Activated T-cell treated with anti-CD3 and anti-CD28 coated beads for 4 hours (primary cell): Measurements from ENCODE around the gene DLG2.
"Not testable (repeated sequence)": the region's sequence is repeated elsewhere in the genome, so short reads cannot be mapped to it uniquely, and the experiment has no call there.

Source experiments
- DNase-seq: peaks from one replicate; pipeline ENCODE4 v3.0.0-alpha.2; 2020

DLG2 gene

DNA sequence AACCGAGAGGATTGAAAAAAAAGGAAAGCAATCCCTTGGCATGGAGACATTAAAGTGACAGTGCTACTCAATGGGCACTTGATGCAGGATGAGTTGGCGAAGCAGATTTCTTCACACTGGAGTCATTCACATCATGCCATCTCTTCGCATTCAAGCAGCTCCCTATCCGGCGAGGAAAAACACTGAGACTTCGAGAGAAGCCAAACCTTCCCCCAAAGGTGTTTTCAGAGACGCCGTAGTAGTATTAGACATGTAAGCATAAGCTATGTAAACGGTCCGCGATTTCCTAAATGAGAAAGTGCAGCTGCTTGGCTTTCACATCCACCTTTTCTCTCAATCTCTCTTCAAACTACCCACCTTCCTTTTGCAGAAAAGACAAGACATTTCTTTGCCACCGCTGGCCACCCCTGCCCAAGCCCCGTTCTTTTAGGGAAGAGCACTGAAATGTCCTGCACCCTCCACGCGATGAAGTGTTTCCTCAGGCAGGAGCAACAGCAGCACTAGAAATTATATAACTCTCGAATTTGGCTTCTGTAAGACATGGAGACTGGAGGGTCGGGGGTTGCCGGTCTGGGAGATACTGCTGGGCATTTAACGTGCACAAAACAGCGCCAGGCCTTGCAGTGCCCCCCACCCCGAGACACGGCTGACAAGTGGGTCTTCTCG lies at the start of gene DLG2:
TSS of gene DLG2 (minus strand) at position 13 of the 666 bp plus-strand sequence.
- DNase-seq, result no peak

- no peak for DNase-seq
Observed at GRCh38 chr11:85673393-85673792, 46.2 kb upstream of the DLG2 start.

- DNase-seq, result no peak
Observed at GRCh38 chr11:85672105-85672902, 45.2 kb upstream of the DLG2 start.

DNA sequence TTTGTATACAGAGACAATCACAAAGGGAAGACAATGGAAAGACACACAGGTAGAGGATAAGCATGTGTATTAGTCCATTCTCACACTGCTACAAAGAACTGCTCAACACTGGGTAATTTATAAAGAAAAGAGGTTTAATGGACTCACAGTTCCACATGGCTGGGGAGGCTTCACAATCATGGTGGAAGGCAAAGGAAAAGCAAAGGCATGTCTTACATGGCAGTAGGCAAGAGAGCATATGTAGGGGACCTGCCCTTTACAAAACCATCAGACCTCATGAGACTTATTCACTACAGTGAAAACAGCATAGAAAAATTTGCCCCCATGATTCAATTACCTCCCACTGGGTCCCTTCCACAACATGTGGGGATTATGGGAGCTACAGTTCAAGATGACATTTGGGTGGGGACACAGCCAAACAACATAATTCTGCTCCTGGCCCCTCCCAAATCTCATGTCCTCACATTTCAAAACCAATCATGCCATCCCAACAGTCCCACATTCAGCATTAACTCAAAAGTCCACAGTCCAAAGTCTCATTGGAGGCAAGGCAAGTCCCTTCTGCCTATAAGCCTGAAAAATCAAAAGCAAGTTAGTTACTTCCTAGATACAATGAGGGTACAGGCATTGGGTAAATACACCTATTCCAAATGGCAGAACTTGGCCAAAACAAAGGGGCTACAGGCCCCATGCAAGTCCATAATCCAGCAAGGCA lies 44.0 kb upstream of the DLG2 start:
- not testable (repeated sequence) for DNase-seq

GRCh38 chr11:85668157-85668556 lies 41.0 kb upstream of the DLG2 start:
- no peak for DNase-seq

- DNase-seq, result no peak
Observed at GRCh38 chr11:85666687-85667086, 39.5 kb upstream of the DLG2 start.

- DNase-seq, result no peak
Observed at GRCh38 chr11:85665733-85666132, 38.6 kb upstream of the DLG2 start.

- DNase-seq, result peak; percentile 88
Observed at GRCh38 chr11:85664615-85665481, 37.7 kb upstream of the DLG2 start, which contains the start of gene CREBZF. CREBZF (minus strand) TSS chr11:85665129; CDS start chr11:85664875, 254 bp downstream.

DNA sequence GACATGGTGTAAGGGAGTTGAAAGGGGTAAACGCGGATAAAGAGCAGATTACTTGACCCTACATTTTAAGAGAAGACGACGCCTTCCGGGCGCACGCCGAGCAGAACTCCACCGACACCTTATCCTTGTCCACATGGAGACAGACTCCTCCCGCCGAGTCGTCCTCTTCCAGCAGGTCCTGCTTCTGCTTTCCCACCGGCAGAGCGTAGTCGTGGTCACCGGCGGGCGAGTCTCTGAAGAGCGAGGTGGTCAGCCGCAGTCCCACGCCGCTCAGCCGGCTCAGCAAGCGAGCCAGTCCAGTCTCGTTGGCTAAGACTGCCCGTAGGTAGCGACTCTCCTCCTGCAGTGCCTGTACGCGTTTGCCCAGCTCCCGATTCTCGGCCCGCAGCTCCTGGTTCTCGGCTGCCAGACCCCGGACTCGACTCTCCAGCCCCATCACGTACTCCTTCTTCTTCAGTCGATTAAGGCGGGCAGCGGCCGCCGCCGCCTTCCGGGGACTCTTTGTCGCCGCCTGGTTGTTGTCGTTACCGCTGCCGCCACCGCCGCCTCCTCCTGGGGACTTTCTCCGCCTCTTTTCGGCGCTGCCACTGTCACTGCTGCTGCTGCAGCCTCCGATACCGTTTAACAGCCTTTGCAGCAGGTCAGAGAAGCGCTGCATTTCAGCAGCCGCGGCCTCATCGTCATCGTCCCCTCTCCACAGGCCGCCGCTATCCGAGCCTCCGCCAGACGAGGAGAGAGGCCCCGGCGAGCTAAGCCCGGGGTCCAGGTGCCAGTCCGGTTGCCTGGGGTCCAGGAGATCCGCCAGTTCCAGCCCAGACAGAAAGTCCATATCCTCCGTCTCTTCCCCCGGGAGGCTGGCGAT lies 36.8 kb upstream of the DLG2 start:
- peak; percentile 78 for DNase-seq

DNA sequence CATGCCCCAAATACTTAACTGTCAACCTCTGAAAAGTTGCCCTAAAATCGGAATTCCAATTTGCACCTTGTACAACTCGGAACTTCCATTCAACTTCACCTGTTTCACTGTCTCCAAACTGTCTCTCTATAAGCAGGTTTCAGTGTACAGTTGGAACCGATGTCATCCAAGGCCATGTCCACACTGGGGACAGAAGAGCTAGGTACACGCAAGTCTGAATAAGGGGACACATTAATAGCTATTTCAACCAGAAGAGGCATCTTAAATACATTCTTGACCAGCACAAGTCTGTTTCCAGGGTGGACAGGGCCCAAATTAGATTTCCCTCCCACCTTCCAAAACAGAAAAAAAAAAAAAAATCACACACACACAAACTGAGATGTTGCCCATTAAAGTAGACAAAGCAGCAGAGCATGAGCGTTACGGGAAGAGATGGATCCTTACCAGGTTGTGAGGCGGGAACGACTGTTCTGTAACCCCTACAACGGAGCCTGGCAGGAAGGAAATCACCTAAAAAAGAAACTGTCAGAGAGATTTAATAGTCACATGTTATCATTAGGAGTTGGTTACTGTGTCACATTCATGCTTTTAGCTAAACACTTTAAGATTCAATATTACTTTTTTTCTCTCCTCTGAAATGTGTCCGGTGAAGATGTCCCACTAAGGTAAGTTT lies 36.1 kb upstream of the DLG2 start:
- DNase-seq, result no peak

GRCh38 chr11:85661972-85662664 lies 35.0 kb upstream of the DLG2 start:
- no peak for DNase-seq

GRCh38 chr11:85658180-85658579 lies 31.0 kb upstream of the DLG2 start:
- no peak for DNase-seq

- DNase-seq, result no peak
Observed at GRCh38 chr11:85656777-85657176, 29.6 kb upstream of the DLG2 start.

DNA sequence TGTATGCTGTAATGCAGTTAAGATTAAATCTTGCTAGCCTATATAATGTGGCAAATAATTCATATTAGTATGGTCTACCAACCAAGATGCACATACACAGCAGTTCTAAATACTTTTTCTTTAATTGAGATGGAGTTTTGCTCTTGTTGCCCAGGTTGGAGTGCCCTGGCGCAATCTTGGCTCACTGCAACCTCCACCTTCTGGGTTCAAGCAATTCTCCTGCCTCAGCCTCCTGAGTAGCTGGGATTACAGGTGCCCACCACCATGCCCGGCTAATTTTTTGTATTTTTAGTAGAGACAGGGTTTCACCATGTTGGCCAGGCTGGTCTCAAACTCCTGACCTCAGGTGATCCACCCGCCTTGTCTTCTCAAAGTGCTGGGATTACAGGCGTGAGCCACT lies 27.2 kb upstream of the DLG2 start:
- DNase-seq, result not testable (repeated sequence)

GRCh38 chr11:85652786-85653447 lies 25.8 kb upstream of the DLG2 start:
- DNase-seq, result no peak

GRCh38 chr11:85651118-85651517 lies 24.0 kb upstream of the DLG2 start:
- no peak for DNase-seq

- peak; percentile 88 for DNase-seq
Observed at GRCh38 chr11:85647604-85648299, 20.6 kb upstream of the DLG2 start, which contains the start of gene TMEM126A. TMEM126A (plus strand) TSS chr11:85647967; CDS start chr11:85650256, 2,289 bp downstream.

DNA sequence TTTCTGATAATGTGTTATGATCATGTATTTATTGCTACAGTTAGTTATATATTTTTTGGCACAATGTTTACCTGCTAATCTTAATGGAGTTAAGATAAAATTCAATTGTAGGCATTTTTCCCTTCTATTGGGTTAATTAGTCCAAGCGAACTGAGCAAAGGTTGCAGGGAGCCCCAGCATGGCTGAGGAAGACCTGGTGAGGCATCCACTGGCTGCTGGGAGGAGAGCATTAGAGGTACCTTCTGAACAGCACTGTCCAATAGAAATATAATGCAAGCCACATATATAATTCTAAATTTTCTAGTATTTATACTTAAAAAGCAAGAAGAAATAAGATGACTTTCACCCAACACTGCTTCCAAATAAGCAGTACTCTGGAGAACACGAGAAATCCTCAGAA lies 19.9 kb upstream of the DLG2 start:
- no peak for DNase-seq

DNA sequence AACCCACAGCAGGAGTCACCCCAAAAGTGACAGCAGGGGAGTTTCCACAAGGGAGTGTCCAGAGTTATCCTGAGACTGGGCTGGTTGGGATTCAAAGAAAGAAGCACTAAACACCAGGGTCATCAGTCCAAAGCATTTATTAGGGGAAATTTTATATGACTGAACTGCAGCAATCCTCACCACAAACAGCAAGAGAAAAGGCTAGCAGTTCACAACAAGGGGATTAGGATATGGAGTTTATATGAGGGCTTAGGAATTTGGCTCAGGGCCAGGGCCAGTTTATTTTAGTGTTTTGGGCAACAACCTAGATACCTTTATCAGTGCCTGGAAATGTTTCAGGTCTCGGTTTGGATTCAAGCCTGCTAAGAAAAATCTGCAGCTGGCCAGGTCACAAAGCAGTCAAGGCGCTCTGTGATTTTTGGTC lies 16.1 kb upstream of the DLG2 start:
- DNase-seq, result no peak
